GM12865 (cell line): Measurements from ENCODE around the gene ZNF780A.
A peak's percentile ranks its signal among the peaks of the same experiment; 100 is the strongest.
"Not testable (repeated sequence)": the region's sequence is repeated elsewhere in the genome, so short reads cannot be mapped to it uniquely, and the experiment has no call there.

Experiments
- DNase-seq: peaks from one replicate; pipeline ENCODE4 v3.0.0; 2010; ENCODE audit warnings: low read depth
- H3K4me3 ChIP-seq: 2 replicates; pipeline ENCODE4 v1.5.1; 2011; ENCODE audit warnings: mild to moderate bottlenecking, low read depth, low read length, control low read depth
- CTCF ChIP-seq: IDR thresholded peaks from 2 replicates; pipeline ENCODE4 v1.5.1; 2011; ENCODE audit warnings: low read length, control low read depth, low read depth, inconsistent platforms; ENCODE audit not compliant: insufficient read depth; ENCODE audit errors: missing control alignments

The ZNF780A gene

GRCh38 chr19:40055832-40056504, 34.8 kb downstream of the ZNF780A start, which contains the start of gene ZNF780B:
ZNF780B (minus strand) TSS chr19:40056231; CDS start chr19:40050332, 5,899 bp downstream.
- DNase-seq, result peak; percentile 82
- peak within 1 kb of the TSS; percentile 87 for H3K4me3 ChIP-seq
- TF ChIP-seq CTCF, result no peak

- no peak for DNase-seq
- H3K4me3 ChIP-seq, result peak overlapping the region; percentile 87
- no peak for TF ChIP-seq CTCF
These were observed 35.7 kb downstream of the ZNF780A start for GRCh38 chr19:40055049-40055448.

GRCh38 chr19:40054632-40055031, 36.1 kb downstream of the ZNF780A start:
- H3K4me3 ChIP-seq, result no peak overlapping the region; the same call in 1 of the 2 replicates
- no peak for DNase-seq
- TF ChIP-seq CTCF, result no peak

GRCh38 chr19:40053491-40053890, 37.3 kb downstream of the ZNF780A start:
- TF ChIP-seq CTCF, result no peak
- H3K4me3 ChIP-seq, result no peak overlapping the region
- no peak for DNase-seq

GRCh38 chr19:40041718-40042117, 49.0 kb downstream of the ZNF780A start:
- H3K4me3 ChIP-seq, DNase-seq: not testable (repeated sequence)

GRCh38 chr19:40038047-40038446, 52.7 kb downstream of the ZNF780A start:
- not testable (repeated sequence) for H3K4me3 ChIP-seq, DNase-seq

- no peak for TF ChIP-seq CTCF
- DNase-seq, result no peak
- H3K4me3 ChIP-seq, result no peak overlapping the region
These were observed 54.7 kb downstream of the ZNF780A start for GRCh38 chr19:40035996-40036395.

GRCh38 chr19:40033989-40034560, 56.7 kb downstream of the ZNF780A start:
- no peak overlapping the region for H3K4me3 ChIP-seq
- no peak for TF ChIP-seq CTCF
- DNase-seq, result no peak
